NCI-H2107 treated with DMSO at 0.1 percent for 48 hours (cell line): ENCODE data around the gene MAJIN.

Experiments
- DNase-seq: peaks from one replicate; lab custom pipeline; 2025; ENCODE audit not compliant: unreplicated experiment; lab: John Stamatoyannopoulos, UW

Gene MAJIN

DNA sequence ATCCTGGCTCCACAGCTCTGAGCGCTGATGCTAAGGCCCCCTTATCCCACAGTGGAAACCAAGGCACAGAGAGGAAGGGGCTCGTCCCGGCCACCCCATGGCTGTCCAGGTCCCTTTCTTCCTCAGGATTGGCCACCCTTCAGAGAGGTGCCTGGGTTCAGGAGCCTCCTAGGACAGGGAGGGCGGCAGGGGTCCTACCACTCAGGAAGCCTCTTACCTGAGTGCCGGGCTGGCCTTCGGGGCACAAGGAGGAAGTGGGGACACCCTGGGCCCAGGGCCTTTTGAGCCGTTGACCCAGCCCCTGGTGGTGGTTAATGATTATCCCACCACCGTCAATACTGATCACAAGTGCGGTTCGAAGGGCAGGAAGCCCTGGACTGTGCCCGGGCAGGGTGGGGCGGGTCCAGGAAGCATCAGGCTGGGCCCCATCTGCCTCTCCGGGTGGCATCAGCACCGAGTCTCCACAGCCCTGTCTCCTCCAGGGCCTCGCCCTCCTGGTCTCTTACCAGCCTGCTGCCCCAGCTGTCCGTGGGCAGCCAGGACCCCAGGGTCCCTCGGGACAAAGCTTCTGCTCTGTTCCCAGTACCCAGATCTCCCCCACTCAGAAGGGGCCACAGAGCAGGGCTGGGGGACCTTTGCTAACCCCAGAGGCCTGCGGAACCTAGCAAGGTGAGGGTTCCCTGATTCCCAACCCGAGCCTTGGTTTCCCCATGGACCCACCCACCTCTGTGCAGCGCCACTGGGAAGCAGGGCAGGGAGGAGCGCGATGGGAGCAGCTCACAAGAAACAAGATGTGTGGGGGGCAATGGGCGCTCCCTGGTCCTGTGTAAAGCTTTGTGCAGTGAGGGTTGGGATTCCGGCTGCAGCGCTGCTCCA, 78.5 kb downstream of the MAJIN start:
- no peak for DNase-seq

DNA sequence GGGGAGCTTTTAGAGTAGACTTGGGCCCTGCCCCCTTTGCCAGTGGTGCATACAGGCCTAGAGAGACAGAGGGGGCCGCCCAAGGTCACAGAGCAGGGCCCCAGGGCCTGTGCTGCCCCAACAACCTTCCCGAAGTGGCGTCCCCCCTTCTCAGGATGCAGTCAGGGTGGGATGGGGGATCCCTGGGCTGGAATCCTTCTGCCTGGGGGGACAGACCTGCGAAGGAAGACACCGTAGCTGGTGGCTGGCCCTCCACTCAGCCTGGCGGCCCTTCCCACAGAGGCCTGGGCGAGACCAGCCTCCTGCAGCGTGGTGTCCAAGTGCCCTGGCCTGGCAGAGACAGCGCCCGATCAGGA, 79.1 kb downstream of the MAJIN start:
- no peak for DNase-seq

- no peak for DNase-seq
Measured at GRCh38 chr11:64892411-64892831, 79.5 kb downstream of the MAJIN start.

GRCh38 chr11:64891880-64892279, 80.0 kb downstream of the MAJIN start:
- no peak for DNase-seq

- DNase-seq, result no peak
Measured at GRCh38 chr11:64891215-64891848, 80.6 kb downstream of the MAJIN start.

- DNase-seq, result no peak
Measured at GRCh38 chr11:64890522-64890939, 81.4 kb downstream of the MAJIN start.

DNA sequence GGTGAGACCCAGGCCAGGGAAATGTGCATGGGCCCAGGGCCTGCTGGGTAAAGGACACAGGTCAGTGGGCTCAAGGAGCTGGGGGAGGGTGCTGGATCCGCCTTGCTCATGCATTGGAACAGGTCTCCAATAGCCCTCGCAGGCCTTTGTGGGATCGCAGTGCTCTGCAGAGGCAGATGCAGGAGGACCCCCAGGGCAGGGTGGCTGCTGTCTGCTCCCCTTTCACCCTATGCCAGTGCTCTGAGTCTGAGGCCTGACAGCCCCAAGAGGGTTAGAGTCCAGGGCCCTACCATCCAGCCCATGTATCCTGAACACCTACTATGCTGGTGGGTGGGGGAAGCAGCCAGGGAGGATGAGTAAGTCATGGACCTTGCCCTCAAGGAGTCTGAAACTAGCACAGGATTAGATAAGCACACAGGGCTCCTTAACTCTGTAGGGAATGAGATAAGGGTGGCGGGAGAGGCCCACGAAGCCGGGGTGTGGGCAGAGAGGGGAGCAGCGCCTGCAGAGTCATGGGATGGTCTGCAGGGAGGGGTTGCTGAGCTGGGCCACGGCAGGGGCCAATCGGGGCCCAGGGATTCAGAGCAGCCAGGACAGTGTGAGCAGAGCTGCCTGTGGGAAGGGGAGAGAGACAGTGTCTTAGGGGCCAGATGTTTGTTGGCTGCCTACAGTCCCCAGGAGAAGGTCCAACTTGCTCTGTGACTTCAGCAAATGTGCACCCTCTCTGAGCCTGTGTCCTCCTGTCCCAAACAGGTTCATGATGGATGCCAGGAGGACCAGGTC, 83.0 kb downstream of the MAJIN start:
- DNase-seq, result no peak

DNA sequence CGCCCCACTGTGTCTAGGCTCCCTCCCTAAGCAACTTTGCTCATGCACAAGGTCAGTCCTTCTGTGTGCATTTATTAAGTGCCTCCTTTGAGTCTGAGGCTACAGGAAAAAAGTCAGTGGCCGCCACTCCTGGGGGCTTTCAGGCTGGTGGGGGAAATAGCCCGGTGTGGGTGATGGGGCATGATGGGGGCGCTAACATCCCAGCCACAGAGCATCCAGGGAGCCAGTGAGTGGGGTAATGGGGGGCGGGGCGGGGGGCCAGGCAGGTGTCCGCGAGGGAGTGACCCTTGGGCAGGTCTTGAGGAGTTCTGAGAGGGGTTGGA, 83.5 kb downstream of the MAJIN start:
- no peak for DNase-seq
